GM21381 (cell line): Measurements from ENCODE around the gene NCOA3.

Experiments
- ATAC-seq: cut with Tn5 transposase; IDR thresholded peaks from one replicate; pipeline ENCODE4 v1.9.1; 2021; ENCODE audit warnings: mild to moderate bottlenecking, moderate library complexity; ENCODE audit not compliant: unreplicated experiment

Gene NCOA3

GRCh38 chr20:47623206-47623605 is 121.5 kb downstream of the NCOA3 start:
- ATAC-seq, result no peak

- no peak for ATAC-seq
Measured at GRCh38 chr20:47627540-47627939, 125.9 kb downstream of the NCOA3 start.

- no peak for ATAC-seq
Measured at GRCh38 chr20:47629907-47630306, 128.2 kb downstream of the NCOA3 start.

GRCh38 chr20:47631078-47631477 is 129.4 kb downstream of the NCOA3 start:
- no peak for ATAC-seq

- ATAC-seq, result no peak
Measured at GRCh38 chr20:47635256-47635655, 133.6 kb downstream of the NCOA3 start.

- no peak for ATAC-seq
Measured at GRCh38 chr20:47638851-47639250, 137.2 kb downstream of the NCOA3 start.

GRCh38 chr20:47642118-47642517 is 140.4 kb downstream of the NCOA3 start:
- no peak for ATAC-seq

GRCh38 chr20:47642624-47643023 is 140.9 kb downstream of the NCOA3 start:
- no peak for ATAC-seq

GRCh38 chr20:47645632-47646031 is 143.9 kb downstream of the NCOA3 start:
- no peak for ATAC-seq

GRCh38 chr20:47647994-47648393 is 146.3 kb downstream of the NCOA3 start:
- no peak for ATAC-seq

GRCh38 chr20:47648943-47649342 is 147.3 kb downstream of the NCOA3 start:
- ATAC-seq, result no peak

GRCh38 chr20:47652301-47652700 is 150.6 kb downstream of the NCOA3 start:
- no peak for ATAC-seq

GRCh38 chr20:47652794-47653193 is 151.1 kb downstream of the NCOA3 start:
- ATAC-seq, result no peak

GRCh38 chr20:47653869-47654268 is 152.2 kb downstream of the NCOA3 start:
- ATAC-seq, result no peak

GRCh38 chr20:47654370-47654769 is 152.7 kb downstream of the NCOA3 start:
- ATAC-seq, result no peak

GRCh38 chr20:47655635-47656034 is 153.9 kb downstream of the NCOA3 start:
- no peak for ATAC-seq

GRCh38 chr20:47656318-47656717 is 154.6 kb downstream of the NCOA3 start:
- ATAC-seq, result no peak

- ATAC-seq, result no peak
Measured at GRCh38 chr20:47659904-47660601, 158.4 kb downstream of the NCOA3 start.

GRCh38 chr20:47660602-47660905 is 158.9 kb downstream of the NCOA3 start:
- no peak for ATAC-seq

GRCh38 chr20:47660983-47661700 is 159.5 kb downstream of the NCOA3 start:
- ATAC-seq, result no peak

GRCh38 chr20:47661714-47662113 is 160.0 kb downstream of the NCOA3 start:
- no peak for ATAC-seq

- no peak for ATAC-seq
Measured at GRCh38 chr20:47662483-47663353, 161.0 kb downstream of the NCOA3 start.
